ENCODE measurements around the gene MAP3K13. TPM values are rescaled to one million over a fixed set of nuclear protein-coding genes. Genes with fewer than 3 reads are reported as not detected.

The MAP3K13 gene
- total and polyA plus RNA-seq, 10 of the 15 experiments (the other 5 are each of a cell fraction or from before 2014, with no cell fraction given) = 10.5 to 70.8 (median 26.8) TPM

DNA sequence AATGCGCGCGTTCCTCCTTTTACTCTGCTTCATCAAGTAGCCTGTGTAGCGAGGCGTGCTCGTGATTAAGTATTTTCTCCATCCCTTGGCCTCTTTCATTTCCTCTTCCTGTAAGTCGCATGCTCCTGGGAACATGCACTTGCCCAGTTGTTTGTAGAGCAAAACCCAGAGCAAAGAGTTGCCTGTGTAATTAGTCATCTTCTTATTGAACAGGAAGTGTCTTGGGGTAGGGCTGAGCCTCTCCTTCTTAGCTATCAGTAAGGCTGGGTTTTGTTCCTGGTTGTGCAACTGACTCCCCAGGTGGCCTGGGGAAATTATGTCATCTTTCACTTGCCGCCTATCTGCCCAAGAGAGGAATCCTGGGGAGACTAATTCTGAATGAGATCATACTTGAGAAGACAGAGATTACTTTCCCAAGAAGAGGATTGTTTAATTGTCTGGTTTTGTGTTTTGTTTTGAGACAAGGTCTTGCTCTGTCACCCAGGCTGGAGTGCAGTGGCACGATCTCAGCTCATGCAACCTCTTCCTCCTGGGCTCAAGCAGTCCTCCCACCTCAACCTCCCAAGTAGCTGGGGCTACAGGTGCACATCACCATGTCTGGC, 174.5 kb downstream of the MAP3K13 start (continued):
- TF ChIP-seq, protein P1, sequence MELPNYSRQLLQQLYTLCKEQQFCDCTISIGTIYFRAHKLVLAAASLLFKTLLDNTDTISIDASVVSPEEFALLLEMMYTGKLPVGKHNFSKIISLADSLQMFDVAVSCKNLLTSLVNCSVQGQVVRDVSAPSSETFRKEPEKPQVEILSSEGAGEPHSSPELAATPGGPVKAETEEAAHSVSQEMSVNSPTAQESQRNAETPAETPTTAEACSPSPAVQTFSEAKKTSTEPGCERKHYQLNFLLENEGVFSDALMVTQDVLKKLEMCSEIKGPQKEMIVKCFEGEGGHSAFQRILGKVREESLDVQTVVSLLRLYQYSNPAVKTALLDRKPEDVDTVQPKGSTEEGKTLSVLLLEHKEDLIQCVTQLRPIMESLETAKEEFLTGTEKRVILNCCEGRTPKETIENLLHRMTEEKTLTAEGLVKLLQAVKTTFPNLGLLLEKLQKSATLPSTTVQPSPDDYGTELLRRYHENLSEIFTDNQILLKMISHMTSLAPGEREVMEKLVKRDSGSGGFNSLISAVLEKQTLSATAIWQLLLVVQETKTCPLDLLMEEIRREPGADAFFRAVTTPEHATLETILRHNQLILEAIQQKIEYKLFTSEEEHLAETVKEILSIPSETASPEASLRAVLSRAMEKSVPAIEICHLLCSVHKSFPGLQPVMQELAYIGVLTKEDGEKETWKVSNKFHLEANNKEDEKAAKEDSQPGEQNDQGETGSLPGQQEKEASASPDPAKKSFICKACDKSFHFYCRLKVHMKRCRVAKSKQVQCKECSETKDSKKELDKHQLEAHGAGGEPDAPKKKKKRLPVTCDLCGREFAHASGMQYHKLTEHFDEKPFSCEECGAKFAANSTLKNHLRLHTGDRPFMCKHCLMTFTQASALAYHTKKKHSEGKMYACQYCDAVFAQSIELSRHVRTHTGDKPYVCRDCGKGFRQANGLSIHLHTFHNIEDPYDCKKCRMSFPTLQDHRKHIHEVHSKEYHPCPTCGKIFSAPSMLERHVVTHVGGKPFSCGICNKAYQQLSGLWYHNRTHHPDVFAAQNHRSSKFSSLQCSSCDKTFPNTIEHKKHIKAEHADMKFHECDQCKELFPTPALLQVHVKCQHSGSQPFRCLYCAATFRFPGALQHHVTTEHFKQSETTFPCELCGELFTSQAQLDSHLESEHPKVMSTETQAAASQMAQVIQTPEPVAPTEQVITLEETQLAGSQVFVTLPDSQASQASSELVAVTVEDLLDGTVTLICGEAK (IDR thresholded peaks at IDR 0.05; ENCODE audit: borderline replicate concordance) = no peak
- TF ChIP-seq POLR2A (IDR thresholded peaks at IDR 0.05; ENCODE audit: low read depth, low read length) = peak; percentile 35; the same call in 1 of the 2 replicates
- TF ChIP-seq, protein P2, sequence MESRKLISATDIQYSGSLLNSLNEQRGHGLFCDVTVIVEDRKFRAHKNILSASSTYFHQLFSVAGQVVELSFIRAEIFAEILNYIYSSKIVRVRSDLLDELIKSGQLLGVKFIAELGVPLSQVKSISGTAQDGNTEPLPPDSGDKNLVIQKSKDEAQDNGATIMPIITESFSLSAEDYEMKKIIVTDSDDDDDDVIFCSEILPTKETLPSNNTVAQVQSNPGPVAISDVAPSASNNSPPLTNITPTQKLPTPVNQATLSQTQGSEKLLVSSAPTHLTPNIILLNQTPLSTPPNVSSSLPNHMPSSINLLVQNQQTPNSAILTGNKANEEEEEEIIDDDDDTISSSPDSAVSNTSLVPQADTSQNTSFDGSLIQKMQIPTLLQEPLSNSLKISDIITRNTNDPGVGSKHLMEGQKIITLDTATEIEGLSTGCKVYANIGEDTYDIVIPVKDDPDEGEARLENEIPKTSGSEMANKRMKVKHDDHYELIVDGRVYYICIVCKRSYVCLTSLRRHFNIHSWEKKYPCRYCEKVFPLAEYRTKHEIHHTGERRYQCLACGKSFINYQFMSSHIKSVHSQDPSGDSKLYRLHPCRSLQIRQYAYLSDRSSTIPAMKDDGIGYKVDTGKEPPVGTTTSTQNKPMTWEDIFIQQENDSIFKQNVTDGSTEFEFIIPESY (IDR thresholded peaks at IDR 0.05) = no peak
- no peak for TF ChIP-seq POLR2AphosphoS2 (IDR thresholded peaks at IDR 0.05; ENCODE audit: low read depth, low read length)
- TF ChIP-seq HDAC2 (IDR thresholded peaks at IDR 0.05) = no peak
- peak; percentile 92 for TF ChIP-seq FOXM1 (IDR thresholded peaks at IDR 0.05; ENCODE audit: low read depth, low read length)
- TF ChIP-seq, protein P3, sequence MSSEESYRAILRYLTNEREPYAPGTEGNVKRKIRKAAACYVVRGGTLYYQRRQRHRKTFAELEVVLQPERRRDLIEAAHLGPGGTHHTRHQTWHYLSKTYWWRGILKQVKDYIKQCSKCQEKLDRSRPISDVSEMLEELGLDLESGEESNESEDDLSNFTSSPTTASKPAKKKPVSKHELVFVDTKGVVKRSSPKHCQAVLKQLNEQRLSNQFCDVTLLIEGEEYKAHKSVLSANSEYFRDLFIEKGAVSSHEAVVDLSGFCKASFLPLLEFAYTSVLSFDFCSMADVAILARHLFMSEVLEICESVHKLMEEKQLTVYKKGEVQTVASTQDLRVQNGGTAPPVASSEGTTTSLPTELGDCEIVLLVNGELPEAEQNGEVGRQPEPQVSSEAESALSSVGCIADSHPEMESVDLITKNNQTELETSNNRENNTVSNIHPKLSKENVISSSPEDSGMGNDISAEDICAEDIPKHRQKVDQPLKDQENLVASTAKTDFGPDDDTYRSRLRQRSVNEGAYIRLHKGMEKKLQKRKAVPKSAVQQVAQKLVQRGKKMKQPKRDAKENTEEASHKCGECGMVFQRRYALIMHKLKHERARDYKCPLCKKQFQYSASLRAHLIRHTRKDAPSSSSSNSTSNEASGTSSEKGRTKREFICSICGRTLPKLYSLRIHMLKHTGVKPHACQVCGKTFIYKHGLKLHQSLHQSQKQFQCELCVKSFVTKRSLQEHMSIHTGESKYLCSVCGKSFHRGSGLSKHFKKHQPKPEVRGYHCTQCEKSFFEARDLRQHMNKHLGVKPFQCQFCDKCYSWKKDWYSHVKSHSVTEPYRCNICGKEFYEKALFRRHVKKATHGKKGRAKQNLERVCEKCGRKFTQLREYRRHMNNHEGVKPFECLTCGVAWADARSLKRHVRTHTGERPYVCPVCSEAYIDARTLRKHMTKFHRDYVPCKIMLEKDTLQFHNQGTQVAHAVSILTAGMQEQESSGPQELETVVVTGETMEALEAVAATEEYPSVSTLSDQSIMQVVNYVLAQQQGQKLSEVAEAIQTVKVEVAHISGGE (CRISPR knock-in tag; IDR thresholded peaks at IDR 0.05) = no peak
- no peak for TF ChIP-seq LARP7 (IDR thresholded peaks at IDR 0.05)
- no peak for TF ChIP-seq FOXK2 (IDR thresholded peaks at IDR 0.05)
- TF ChIP-seq NFIC (IDR thresholded peaks at IDR 0.05; ENCODE audit: low read depth, low read length) = peak; percentile 97
- TF ChIP-seq MYC (IDR thresholded peaks at IDR 0.05; ENCODE audit: insufficient read depth, insufficient read length, insufficient replicate concordance, low read length, severe bottlenecking) = no peak
- no peak for TF ChIP-seq NFYA (IDR thresholded peaks at IDR 0.05; ENCODE audit: borderline replicate concordance, low read depth, low read length)
- TF ChIP-seq HDGF (IDR thresholded peaks at IDR 0.05) = peak; percentile 66; the same call in 1 of the 2 replicates
- TF ChIP-seq WRNIP1 (IDR thresholded peaks at IDR 0.05; ENCODE audit: borderline replicate concordance, low read depth, low read length) = no peak
- TF ChIP-seq, protein P4, sequence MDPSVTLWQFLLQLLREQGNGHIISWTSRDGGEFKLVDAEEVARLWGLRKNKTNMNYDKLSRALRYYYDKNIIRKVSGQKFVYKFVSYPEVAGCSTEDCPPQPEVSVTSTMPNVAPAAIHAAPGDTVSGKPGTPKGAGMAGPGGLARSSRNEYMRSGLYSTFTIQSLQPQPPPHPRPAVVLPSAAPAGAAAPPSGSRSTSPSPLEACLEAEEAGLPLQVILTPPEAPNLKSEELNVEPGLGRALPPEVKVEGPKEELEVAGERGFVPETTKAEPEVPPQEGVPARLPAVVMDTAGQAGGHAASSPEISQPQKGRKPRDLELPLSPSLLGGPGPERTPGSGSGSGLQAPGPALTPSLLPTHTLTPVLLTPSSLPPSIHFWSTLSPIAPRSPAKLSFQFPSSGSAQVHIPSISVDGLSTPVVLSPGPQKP (IDR thresholded peaks at IDR 0.05; ENCODE audit: low read depth, low read length) = no peak
- TF ChIP-seq SUPT20H (IDR thresholded peaks at IDR 0.05; ENCODE audit: borderline replicate concordance, control insufficient read depth, low read depth, low read length) = no peak
- TF ChIP-seq ETV6 (conservative IDR thresholded peaks at IDR 0.05 in 1 of 2, IDR thresholded peaks at IDR 0.05 in 1 of 2; ENCODE audit: borderline replicate concordance in 1 of 2, low read depth in 1 of 2) = peak in 1 of 2 experiments; percentile 99; a peak in 2 of 4 replicates
- no peak for TF ChIP-seq CHD4 (IDR thresholded peaks at IDR 0.05)
- peak; percentile 93 for TF ChIP-seq IKZF1 (conservative IDR thresholded peaks at IDR 0.05)
- TF ChIP-seq SMAD1 (IDR thresholded peaks at IDR 0.05; ENCODE audit: low read depth, partially characterized antibody) = no peak

Measured in GM12878 (cell line).